GM13976 (cell line): ENCODE data around the gene WRAP73.

ENCODE experiments used
- DNase-seq: peaks from one replicate; pipeline ENCODE4 v3.0.0; 2012; ENCODE audit warnings: low spot score
- in situ Hi-C: fragments of 300-500 bp; cut with MboI; formaldehyde crosslinking; loops from one replicate; pipeline ENCODE4 v1.12.0; 2022; ENCODE audit warnings: low sequenced_read_pairs, mixed read lengths, inconsistent platforms; ENCODE audit not compliant: unreplicated experiment
- TF ChIP-seq, protein P1 (sequence below): IDR thresholded peaks from 2 replicates; pipeline ENCODE4 v1.5.1; 2012; ENCODE audit warnings: borderline replicate concordance, mild to moderate bottlenecking; ENCODE audit not compliant: insufficient read depth; ENCODE audit errors: extremely low read depth, missing control alignments, control extremely low read depth

WRAP73 gene

DNA sequence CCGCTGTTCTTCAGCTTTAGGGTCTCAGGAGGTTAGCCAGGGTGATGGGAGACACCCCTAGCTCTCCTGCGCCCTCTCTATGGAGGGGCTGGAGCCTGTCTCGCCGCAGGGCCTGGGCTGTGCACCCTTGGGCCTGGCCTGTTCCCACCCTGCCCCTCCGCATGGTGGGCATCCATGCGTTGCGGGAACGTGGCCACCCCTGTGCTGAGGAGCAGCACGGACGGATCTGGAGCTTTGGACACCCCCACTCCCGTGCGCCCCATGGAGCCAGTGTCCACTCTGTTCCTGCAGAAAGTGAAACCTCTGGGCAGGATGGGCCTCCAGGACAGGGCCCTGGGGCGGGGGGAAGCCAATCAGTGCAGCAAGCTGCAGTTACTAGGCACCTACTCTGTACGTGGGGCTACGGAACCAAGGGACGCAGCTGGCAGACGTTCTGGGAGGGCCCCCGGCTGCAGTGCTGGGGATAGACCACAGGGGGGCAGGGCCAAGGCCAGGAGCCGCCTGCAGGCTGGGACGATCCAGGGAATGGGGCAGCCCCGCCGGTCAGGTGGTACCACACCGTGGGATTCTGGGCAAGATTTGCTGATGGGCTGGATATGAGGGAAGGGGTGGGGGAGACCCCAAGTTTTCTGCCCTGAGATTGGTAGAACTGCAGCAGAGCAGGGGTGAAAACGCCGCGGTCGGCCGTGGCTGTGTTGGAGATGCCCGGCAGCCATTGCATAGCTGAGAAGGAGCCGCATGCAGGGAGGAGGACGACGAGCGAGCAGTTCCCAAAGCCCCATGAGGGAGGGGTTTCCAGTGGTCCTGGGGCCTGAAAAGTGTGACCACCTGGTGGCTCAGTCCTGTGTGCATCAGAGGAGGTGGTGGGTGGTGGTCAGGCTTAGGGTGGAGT is 45.7 kb upstream of the WRAP73 start:
- in situ Hi-C loops, result no loop called here
- TF ChIP-seq, protein P1, sequence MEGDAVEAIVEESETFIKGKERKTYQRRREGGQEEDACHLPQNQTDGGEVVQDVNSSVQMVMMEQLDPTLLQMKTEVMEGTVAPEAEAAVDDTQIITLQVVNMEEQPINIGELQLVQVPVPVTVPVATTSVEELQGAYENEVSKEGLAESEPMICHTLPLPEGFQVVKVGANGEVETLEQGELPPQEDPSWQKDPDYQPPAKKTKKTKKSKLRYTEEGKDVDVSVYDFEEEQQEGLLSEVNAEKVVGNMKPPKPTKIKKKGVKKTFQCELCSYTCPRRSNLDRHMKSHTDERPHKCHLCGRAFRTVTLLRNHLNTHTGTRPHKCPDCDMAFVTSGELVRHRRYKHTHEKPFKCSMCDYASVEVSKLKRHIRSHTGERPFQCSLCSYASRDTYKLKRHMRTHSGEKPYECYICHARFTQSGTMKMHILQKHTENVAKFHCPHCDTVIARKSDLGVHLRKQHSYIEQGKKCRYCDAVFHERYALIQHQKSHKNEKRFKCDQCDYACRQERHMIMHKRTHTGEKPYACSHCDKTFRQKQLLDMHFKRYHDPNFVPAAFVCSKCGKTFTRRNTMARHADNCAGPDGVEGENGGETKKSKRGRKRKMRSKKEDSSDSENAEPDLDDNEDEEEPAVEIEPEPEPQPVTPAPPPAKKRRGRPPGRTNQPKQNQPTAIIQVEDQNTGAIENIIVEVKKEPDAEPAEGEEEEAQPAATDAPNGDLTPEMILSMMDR, result peak; percentile 57
- peak; percentile 87 for DNase-seq

DNA sequence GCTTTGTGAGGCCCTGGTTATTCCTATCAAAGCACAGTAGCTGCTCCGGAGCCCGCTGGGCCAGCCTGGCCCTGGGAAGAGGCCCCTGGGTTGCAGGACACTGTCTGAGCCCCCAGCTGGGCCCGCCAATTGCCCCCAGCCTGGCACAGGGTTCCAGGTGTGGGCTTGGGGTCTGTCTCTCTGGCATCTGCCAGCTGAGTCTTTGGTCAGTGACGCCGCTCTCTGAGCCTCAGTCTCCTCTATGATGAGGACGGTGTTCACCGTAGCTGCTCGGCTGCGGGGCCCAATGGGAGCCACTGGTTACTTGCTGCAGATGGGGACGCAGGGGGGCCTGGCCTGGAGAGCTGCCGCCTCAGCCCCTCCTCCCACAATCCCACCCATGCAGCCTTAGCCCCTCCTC is 43.4 kb upstream of the WRAP73 start:
- in situ Hi-C loops, result no loop called here
- no peak for DNase-seq
- TF ChIP-seq, protein P1, result no peak

DNA sequence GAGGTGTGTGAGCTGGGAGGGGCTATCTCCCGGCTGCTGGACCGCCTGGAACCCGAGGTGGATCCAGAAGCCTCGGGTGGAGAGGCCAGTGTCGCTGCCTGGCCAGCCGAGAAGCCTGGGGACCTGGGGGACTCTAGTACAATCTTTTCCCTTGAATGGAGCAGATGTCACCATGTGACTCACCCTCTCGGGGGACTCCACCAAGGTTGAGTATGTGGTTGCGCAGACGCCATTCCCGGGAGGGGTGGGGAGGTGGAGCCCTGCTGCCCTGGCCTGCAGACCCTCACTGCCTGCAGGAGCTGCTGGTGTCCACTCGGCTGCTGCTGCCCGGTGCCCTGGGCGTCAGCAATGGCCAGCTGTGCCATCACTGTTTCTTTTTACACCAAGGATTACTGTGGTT is 42.7 kb upstream of the WRAP73 start:
- DNase-seq, result no peak
- TF ChIP-seq, protein P1, result no peak
- in situ Hi-C loops, result no loop called here

DNA sequence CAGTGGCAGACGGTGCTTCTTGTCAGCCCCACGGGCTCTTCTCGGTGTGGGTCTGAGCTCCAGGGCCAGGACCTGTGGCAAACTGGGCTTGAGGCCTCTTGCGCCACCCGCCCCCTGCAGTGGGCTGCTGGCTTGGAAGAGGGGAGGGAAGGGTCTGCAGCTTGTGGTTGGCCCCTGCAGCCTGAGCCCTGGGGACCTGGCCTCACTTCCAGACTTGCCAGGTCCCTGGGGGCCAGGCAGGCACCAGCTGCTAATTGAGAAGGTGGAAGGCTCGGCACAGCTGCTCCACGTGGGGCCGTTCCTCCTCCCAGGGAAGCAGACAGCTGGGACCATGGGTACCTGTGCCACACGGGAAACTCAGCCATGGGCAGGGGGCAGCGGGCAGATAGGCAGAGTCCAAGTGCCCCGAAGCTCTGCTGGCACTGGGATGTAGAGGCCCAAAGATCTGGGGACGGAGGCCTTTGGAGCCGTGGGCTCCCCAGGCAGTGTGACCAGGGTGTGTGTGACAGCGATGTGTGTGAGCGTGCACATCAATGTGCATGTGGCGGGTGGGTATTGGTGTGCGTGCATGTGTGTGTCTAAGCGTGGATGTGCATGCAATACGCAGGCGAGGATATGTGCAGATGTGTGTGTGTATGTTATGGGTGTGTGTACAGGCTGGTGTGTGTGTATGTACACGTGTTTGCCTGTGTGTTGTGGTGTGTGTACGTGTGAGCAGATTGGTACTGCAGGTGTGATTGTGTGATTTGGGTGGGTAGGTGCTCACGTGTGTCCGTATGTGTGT is 41.7 kb upstream of the WRAP73 start:
- no peak for DNase-seq
- TF ChIP-seq, protein P1, result no peak
- in situ Hi-C loops, result no loop called here

DNA sequence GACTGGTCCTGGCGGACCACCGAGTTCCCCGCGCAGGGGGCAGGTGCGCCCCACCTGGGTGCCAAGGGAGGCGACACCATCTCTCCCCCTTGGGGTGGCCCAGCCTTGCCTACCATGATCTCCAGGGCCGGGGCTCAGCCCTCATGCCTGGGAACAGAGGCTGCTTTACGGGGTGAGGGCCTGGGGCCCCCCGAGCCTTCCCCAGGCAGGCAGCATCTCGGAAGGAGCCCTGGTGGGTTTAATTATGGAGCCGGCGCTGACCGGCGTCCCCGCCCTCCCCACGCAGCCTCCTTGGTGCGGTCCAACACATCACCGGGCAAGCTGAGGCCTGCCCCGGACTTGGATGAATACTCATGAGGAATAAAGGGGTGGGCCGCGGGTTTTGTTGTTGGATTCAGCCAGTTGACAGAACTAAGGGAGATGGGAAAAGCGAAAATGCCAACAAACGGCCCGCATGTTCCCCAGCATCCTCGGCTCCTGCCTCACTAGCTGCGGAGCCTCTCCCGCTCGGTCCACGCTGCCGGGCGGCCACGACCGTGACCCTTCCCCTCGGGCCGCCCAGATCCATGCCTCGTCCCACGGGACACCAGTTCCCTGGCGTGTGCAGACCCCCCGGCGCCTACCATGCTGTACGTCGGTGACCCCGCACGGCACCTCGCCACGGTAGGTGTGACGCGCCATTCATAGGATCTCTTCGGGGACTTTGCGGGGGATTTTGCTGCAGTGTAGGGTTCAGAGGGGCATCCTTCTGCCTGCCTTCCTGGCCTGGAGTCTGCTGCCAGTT is 40.6 kb upstream of the WRAP73 start:
- DNase-seq, result no peak
- TF ChIP-seq, protein P1, result no peak
- in situ Hi-C loops, result no loop called here

DNA sequence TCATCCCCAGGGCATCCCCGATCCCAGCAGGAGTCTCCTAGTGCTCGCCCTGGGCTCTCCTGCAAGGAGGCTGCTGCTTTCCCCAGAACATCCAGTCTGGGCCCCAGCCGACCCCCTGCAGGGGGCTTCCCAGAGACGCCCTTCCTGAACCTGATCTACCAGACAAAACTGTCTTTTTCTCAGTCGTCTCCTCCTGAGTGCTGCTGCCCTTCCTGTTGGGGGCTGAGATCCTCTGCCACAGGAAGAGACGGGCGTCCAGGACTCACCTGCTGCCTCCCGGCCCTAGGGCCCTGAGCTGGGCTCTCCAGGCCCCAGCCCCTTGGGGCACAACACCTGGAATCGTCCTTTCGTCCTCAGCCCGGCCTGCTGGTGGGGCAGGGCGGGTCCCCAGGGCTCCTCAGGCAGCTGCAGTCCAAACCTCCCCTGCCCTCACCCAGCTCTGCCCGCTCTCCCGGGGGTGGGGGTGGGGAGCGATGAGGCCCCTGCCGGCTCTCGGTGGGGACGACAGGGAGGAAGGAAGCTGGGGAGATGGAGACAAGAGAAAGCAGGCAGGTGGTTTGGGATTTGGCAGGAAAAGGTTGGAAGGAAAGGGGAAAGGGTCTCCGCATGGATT is 39.3 kb upstream of the WRAP73 start:
- in situ Hi-C loops, result no loop called here
- DNase-seq, result no peak
- TF ChIP-seq, protein P1, result no peak
